Muscle of arm (tissue), 12 donors: ENCODE data around the gene CDH1. TPM values are rescaled to one million over a fixed set of nuclear protein-coding genes. Genes with fewer than 3 reads are reported as not detected.
"Not testable (repeated sequence)": the region's sequence is repeated elsewhere in the genome, so short reads cannot be mapped to it uniquely, and the experiment has no call there.

Experiments
- DNase-seq: peaks from one replicate; pipeline ENCODE4 v3.0.0-alpha.2; 2013
- polyA plus RNA-seq, 12 donors: library from polyadenylated mRNA; unstranded; fragments of 120-200 nt; gene quantifications; one replicate each; pipeline ENCODE4 v1.2.1, GENCODE V29; 2013; ENCODE audit not compliant: insufficient read length in 12 of 12

The CDH1 gene
- polyA plus RNA-seq, 12 donors, result 1.4 to 69.6 (median 2.5) TPM; not detected in 1

GRCh38 chr16:68787419-68787807, 50.3 kb downstream of the CDH1 start:
- not testable (repeated sequence) for DNase-seq

DNA sequence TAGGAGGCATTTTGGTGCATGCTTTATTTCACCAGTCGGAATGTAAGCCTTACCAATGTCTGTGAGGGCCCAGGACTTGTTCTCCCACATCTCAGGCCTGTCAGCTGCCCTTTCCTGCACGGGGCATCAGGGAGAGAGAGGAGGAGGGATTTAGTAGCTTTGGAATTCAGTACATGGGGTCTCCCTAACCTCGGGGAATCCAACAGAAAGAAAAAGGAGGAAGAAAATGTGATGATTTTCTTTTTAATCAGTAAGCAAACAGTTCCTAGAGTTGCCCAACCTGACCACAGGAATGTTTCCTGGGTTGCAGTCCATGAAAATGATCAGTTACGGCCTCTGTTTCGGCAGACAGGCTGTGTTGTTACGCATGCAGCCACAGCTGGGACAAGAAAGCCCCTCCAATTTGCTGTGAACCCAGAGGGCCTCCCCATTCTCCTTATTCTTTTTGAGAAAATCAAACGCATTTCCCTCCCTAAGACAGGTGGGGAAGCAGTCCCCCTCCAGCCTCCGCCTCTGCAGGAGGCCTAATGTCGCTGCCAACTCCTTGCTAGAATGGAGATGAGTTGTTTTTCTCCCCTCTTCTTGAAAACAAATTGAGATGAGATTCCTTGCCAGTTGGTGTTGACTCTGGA, 53.2 kb downstream of the CDH1 start:
- DNase-seq, result no peak

DNA sequence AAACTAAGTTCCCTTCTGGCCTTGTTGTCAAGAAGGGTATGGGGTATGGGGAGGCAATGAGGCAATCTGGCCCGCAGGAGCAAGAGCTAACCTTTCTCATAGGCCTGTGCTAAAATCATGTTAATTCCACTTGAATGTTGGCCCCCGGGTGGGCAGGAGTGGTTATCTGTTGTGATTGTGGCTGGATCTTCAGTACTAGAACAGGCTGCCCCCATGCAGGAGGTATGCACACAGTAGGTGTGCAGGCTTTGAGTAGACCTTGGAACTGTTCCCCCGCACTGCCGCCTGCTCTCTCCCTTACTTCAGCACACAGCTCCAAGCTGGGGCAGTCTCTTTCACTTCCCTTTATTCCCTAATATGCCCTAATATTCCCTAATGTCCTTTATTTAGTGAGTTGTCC, 53.9 kb downstream of the CDH1 start:
- DNase-seq, result no peak

DNA sequence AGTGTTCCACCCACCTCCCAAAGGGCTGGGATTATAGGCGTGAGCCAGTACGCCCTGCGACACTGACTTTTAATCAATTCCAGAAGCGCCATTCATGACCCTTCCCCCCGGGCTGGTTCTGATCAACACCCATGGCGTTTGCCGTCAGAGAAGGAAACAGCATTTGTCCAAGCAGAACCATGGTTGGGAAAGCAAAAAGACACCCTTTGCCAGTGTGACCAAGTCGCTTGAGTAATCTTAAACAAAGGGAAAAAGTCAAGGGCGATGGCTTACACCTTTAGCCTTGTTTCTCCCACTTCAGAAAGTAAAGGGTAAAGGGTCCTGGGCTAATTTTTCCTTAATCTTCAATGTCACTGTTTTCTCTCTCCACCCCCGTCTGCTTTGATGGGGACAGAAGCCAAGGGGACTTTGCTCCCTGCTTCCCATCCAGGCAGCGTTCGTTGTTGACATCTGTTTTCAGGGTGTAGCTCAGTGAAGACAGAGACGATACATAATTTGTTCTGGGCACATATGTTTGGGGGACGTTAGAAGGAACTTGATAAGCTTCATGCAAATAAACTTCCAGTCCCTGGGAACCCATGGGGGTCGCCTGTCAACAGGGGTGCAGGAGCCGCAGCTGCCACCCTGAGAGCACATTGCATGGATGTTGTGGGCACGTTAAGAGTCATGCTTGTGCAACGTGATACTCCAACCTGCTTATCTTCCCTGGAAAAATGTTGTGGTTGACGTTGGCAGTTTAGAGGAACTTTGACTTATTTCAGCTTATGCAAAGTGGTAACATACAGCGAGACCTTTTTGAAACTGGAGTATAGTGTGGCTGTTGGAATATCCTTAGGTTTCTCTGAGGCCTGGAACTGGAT, 55.6 kb downstream of the CDH1 start:
- no peak for DNase-seq

- DNase-seq, result no peak
Measured at GRCh38 chr16:68793401-68793857, 56.3 kb downstream of the CDH1 start.

DNA sequence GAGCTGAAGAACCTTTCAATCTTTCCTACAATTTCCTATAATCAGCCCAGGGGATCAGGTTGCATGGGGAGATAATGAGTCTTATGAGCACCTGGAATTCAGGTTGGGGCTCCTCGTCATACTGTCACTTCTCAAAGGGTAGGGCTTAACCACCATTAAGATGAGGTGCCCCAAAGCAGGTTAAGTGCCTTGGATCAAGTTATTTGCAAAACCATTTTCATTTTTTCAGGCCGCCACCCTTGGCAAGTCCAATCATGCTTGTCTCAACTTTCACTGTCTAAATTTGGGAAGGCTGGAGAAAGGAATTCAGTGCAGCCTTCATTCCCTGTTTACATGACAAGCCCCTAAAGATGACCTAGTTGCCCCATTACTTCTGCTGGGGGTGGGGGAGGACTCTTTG, 61.3 kb downstream of the CDH1 start:
- no peak for DNase-seq

DNA sequence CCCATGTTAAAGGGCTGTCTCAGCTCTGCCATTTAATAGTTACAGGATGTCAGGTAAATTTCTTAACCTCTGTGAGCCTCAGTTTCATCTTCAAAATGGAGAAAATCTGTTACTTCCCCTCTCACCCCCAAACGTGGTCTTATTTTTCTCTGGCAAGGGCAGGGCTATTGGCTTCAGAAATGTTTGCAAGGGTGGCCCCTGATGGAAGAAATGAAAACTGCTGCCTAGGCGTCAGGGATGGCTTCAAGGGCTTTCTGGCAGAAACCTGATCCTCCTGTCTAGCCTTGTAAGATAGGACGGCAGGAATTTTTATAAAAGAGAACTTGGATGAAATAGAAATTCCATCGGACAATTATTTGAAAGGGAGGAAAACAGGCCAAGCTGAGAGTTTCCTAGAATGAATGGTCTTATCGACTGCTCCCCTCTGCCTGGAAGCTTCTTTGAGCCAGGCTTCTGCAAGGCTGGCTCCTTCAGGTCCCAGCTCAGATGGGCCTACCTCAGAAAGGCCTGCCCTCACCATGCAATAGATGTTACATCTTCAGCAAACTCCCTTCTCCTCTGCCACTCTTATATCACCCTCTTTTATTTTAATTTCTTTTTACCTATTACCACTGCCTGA, 63.3 kb downstream of the CDH1 start:
- DNase-seq, result peak; percentile 80

DNA sequence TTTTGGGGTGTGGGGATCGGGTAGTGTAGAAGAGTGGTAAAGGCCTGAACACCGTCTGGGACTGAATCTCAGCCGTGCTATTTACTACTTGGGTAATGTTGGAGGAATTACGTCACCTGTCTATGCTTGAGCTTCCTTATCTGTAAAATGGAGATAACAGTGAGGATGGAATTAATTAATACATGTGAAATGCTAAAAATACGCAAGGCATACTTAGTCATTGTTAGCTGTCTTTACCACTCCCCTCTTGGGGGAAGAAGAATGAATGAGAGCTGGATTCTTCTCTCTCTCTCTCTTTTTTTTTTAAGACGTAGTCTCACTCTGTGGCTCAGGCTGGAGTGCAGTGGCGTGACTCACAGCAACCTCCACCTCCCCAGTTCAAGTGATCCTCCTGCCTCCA, 65.1 kb downstream of the CDH1 start:
- no peak for DNase-seq

DNA sequence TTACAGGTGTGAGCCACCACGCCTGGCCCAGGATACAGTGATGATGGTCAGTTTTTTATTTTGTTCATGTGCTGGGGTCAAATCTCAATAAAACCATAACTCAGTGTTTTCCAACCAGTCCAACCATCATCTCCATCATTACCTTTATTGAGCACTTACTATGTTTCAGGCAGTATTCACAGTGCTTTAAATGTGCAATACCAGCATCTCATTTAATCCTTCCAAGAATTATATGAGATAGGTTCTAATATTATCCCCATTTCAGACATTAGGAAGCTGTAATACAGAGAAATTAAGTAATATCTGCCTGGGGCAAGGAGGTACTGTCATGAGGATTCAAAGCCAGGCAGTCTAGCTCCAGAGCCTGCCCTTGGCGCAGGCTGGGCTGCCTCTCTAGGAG, 69.3 kb downstream of the CDH1 start:
- DNase-seq, result no peak

- DNase-seq, result no peak
Measured at GRCh38 chr16:68806981-68807380, 69.9 kb downstream of the CDH1 start.

- DNase-seq, result no peak
Measured at GRCh38 chr16:68814516-68814915, 77.4 kb downstream of the CDH1 start.

DNA sequence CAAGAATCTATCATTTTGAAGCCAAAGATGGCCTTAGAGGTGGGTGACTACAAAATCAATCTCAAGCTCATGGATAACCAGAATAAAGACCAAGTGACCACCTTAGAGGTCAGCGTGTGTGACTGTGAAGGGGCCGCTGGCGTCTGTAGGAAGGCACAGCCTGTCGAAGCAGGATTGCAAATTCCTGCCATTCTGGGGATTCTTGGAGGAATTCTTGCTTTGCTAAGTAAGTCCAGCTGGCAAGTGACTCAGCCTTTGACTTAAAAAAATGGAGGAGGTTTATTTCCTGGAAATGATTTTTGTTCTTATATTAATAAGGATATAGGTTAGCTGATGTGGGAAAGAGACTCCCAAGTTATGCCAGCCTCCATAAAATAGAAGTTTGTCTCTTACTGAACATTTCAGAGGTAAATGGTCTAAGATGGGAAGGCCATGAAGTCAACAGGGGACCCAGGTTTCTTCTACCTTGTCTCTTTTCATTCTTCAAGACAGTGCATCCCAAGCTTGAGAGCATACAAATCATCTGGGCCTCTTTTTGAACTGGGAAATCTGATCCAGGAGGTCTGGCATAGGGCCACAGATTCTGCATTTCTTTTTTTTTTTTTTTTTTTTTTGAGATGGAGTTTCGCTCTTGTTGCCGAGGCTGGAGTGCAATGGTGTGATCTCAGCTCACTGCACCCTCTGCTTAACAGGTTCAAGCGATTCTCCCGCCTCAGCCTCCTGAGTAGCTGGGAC, 86.5 kb downstream of the CDH1 start:
- no peak for DNase-seq

GRCh38 chr16:68825427-68825826, 88.3 kb downstream of the CDH1 start:
- no peak for DNase-seq

DNA sequence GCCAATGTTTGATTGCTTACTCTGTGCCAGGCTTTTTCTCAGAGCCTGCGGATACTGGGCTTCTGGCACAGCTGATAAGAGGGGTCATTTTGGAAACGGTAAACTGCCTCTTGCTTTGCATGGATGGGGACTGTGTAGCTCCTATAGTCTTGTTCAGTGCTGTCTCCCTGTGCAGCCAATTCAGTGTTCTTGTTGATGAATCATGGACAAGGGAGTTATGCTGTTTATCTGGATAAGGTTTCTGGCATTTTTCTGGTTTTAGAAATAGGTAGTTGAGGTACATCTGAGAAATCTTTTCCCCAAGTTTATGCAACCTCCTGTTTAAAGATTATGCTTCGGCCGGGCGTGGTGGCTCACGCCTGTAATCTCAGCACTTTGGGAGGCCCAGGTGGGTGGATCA, 89.6 kb downstream of the CDH1 start:
- DNase-seq, result no peak

- DNase-seq, result no peak
Measured at GRCh38 chr16:68833251-68833650, 96.2 kb downstream of the CDH1 start.

DNA sequence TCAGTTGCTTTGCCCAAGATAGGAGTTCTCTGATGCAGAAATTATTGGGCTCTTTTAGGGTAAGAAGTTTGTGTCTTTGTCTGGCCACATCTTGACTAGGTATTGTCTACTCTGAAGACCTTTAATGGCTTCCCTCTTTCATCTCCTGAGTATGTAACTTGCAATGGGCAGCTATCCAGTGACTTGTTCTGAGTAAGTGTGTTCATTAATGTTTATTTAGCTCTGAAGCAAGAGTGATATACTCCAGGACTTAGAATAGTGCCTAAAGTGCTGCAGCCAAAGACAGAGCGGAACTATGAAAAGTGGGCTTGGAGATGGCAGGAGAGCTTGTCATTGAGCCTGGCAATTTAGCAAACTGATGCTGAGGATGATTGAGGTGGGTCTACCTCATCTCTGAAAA, 97.5 kb downstream of the CDH1 start:
- no peak for DNase-seq

- no peak for DNase-seq
Measured at GRCh38 chr16:68835970-68836369, 98.9 kb downstream of the CDH1 start.

DNA sequence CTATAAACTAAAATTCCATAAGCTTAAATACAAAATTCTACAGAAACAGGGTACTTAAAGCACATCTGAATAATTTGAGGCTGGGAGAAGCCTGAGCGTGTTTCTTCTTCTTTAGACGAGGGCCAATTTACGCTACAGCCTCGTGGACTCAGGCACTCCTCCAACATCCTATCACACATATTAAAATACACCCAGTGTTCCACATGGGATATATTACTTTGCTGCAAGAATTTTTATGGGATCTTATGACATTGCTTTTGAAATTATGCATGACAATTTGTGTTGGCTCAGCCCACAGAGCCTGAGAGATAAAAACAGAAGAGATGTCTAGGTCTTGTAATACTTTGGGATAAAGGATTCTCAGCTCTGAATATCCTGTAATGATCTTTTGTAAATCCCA, 102.7 kb downstream of the CDH1 start:
- no peak for DNase-seq

GRCh38 chr16:68842964-68843481, 105.9 kb downstream of the CDH1 start:
- DNase-seq, result not testable (repeated sequence)

GRCh38 chr16:68843482-68844210, 106.6 kb downstream of the CDH1 start, which contains the start of gene TANGO6:
TSS of gene TANGO6 (plus strand) at chr16:68843531. CDS start at chr16:68843618, 87 bp downstream.
- peak; percentile 81 for DNase-seq

DNA sequence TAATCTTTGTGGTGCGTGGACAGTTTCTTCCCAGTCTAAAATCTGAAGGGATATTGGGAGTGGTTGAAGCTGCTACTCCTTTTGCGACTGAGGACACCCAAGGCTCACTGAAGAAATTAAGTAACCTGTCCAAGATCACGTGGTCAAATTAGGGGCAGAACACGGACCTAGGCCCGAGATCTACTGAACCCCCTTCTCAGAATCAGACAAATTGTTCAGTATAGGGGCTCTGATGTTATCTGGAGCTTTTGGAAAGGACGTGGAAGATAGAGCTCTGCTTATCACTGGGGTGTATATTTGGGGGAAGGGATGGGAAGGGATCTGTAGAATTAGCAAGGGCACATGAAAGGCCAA, 107.1 kb downstream of the CDH1 start:
- DNase-seq, result no peak
